Measurements from ENCODE around the gene CCDC51. TPM values are rescaled to one million over a fixed set of nuclear protein-coding genes. Genes with fewer than 3 reads are reported as not detected.

CCDC51 gene
- total and polyA plus RNA-seq, 9 of the 15 experiments (the other 6 are each of a cell fraction or from before 2014, with no cell fraction given), result 6.5 to 18.6 (median 15.7) TPM

DNA sequence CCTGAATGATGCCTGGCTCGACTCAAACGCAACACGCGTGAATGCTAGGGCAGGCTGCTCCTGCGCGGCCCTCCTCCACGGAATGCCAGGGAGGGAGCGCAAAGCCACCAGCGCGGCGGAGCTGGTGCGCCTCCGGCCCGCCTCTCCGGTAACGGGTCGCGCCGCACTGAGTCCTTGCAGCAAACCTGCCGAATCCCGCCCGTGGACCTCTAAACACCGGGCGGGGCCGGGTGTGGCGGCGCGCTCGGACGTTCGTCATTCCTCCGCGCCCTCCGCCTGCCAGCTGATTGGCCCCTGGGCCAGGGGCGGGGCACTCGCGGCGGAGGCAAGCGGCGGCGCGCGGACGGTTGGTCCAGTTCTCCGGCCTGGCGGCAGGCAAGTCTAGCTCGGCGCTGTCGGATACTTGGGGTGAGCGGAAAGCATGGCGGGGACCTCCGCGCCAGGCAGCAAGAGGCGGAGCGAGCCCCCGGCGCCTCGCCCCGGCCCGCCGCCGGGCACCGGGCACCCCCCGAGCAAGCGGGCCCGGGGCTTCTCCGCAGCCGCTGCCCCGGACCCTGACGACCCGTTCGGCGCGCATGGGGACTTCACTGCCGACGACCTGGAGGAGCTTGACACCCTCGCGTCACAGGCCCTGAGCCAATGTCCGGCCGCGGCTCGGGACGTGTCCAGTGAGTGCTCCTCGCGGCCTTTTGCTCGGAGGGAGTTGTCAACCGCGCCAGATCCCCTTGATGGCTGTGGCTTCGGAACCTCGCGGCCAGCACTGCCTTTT lies 6.7 kb upstream of the CCDC51 start, which contains the start of gene ATRIP (continued):
- TF ChIP-seq, protein P1, sequence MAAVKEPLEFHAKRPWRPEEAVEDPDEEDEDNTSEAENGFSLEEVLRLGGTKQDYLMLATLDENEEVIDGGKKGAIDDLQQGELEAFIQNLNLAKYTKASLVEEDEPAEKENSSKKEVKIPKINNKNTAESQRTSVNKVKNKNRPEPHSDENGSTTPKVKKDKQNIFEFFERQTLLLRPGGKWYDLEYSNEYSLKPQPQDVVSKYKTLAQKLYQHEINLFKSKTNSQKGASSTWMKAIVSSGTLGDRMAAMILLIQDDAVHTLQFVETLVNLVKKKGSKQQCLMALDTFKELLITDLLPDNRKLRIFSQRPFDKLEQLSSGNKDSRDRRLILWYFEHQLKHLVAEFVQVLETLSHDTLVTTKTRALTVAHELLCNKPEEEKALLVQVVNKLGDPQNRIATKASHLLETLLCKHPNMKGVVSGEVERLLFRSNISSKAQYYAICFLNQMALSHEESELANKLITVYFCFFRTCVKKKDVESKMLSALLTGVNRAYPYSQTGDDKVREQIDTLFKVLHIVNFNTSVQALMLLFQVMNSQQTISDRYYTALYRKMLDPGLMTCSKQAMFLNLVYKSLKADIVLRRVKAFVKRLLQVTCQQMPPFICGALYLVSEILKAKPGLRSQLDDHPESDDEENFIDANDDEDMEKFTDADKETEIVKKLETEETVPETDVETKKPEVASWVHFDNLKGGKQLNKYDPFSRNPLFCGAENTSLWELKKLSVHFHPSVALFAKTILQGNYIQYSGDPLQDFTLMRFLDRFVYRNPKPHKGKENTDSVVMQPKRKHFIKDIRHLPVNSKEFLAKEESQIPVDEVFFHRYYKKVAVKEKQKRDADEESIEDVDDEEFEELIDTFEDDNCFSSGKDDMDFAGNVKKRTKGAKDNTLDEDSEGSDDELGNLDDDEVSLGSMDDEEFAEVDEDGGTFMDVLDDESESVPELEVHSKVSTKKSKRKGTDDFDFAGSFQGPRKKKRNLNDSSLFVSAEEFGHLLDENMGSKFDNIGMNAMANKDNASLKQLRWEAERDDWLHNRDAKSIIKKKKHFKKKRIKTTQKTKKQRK (IDR thresholded peaks at IDR 0.05; ENCODE audit: borderline replicate concordance, low read depth, low read length), result no peak
- no peak for TF ChIP-seq ZNF347 (CRISPR knock-in tag; IDR thresholded peaks at IDR 0.05; ENCODE audit: low read depth)
- TF ChIP-seq, protein P2, sequence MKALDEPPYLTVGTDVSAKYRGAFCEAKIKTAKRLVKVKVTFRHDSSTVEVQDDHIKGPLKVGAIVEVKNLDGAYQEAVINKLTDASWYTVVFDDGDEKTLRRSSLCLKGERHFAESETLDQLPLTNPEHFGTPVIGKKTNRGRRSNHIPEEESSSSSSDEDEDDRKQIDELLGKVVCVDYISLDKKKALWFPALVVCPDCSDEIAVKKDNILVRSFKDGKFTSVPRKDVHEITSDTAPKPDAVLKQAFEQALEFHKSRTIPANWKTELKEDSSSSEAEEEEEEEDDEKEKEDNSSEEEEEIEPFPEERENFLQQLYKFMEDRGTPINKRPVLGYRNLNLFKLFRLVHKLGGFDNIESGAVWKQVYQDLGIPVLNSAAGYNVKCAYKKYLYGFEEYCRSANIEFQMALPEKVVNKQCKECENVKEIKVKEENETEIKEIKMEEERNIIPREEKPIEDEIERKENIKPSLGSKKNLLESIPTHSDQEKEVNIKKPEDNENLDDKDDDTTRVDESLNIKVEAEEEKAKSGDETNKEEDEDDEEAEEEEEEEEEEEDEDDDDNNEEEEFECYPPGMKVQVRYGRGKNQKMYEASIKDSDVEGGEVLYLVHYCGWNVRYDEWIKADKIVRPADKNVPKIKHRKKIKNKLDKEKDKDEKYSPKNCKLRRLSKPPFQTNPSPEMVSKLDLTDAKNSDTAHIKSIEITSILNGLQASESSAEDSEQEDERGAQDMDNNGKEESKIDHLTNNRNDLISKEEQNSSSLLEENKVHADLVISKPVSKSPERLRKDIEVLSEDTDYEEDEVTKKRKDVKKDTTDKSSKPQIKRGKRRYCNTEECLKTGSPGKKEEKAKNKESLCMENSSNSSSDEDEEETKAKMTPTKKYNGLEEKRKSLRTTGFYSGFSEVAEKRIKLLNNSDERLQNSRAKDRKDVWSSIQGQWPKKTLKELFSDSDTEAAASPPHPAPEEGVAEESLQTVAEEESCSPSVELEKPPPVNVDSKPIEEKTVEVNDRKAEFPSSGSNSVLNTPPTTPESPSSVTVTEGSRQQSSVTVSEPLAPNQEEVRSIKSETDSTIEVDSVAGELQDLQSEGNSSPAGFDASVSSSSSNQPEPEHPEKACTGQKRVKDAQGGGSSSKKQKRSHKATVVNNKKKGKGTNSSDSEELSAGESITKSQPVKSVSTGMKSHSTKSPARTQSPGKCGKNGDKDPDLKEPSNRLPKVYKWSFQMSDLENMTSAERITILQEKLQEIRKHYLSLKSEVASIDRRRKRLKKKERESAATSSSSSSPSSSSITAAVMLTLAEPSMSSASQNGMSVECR (CRISPR knock-in tag; IDR thresholded peaks at IDR 0.05), result peak; percentile 94
- TF ChIP-seq TFAM (CRISPR knock-in tag; conservative IDR thresholded peaks at IDR 0.05), result no peak
- no peak for TF ChIP-seq HMG20A (CRISPR knock-in tag; conservative IDR thresholded peaks at IDR 0.05)
- no peak for TF ChIP-seq KAT2B (IDR thresholded peaks at IDR 0.05; ENCODE audit: low read depth, low read length)
- TF ChIP-seq FOS (IDR thresholded peaks at IDR 0.05; ENCODE audit: extremely low read depth, insufficient read length), result peak; percentile 21
- TF ChIP-seq, protein P3, sequence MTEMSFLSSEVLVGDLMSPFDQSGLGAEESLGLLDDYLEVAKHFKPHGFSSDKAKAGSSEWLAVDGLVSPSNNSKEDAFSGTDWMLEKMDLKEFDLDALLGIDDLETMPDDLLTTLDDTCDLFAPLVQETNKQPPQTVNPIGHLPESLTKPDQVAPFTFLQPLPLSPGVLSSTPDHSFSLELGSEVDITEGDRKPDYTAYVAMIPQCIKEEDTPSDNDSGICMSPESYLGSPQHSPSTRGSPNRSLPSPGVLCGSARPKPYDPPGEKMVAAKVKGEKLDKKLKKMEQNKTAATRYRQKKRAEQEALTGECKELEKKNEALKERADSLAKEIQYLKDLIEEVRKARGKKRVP (CRISPR knock-in tag; IDR thresholded peaks at IDR 0.05), result no peak
- no peak for TF ChIP-seq ARID2 (IDR thresholded peaks at IDR 0.05)
- TF ChIP-seq, protein P4, sequence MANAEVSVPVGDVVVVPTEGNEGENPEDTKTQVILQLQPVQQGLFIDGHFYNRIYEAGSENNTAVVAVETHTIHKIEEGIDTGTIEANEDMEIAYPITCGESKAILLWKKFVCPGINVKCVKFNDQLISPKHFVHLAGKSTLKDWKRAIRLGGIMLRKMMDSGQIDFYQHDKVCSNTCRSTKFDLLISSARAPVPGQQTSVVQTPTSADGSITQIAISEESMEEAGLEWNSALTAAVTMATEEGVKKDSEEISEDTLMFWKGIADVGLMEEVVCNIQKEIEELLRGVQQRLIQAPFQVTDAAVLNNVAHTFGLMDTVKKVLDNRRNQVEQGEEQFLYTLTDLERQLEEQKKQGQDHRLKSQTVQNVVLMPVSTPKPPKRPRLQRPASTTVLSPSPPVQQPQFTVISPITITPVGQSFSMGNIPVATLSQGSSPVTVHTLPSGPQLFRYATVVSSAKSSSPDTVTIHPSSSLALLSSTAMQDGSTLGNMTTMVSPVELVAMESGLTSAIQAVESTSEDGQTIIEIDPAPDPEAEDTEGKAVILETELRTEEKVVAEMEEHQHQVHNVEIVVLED (CRISPR knock-in tag; IDR thresholded peaks at IDR 0.05), result peak; percentile 19; the same call in 1 of the 2 replicates
- TF ChIP-seq, protein P5, sequence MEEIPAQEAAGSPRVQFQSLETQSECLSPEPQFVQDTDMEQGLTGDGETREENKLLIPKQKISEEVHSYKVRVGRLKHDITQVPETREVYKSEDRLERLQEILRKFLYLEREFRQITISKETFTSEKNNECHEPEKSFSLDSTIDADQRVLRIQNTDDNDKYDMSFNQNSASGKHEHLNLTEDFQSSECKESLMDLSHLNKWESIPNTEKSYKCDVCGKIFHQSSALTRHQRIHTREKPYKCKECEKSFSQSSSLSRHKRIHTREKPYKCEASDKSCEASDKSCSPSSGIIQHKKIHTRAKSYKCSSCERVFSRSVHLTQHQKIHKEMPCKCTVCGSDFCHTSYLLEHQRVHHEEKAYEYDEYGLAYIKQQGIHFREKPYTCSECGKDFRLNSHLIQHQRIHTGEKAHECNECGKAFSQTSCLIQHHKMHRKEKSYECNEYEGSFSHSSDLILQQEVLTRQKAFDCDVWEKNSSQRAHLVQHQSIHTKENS (CRISPR knock-in tag; IDR thresholded peaks at IDR 0.05), result no peak
- TF ChIP-seq CBFB (CRISPR knock-in tag; IDR thresholded peaks at IDR 0.05), result no peak
- no peak for TF ChIP-seq BMI1 (IDR thresholded peaks at IDR 0.05; ENCODE audit: low read length)
- no peak for TF ChIP-seq CSDE1 (IDR thresholded peaks at IDR 0.05)
- no peak for TF ChIP-seq RHOXF2B (CRISPR knock-in tag; conservative IDR thresholded peaks at IDR 0.05)

Measured in K562 (cell line).